Central memory CD8-positive, alpha-beta T cell (primary cell): ENCODE measurements around the gene AMH.

ENCODE experiments used
- ATAC-seq: fragments of 150-1000 bp; cut with Tn5 transposase; replicated peaks from 2 replicates; pipeline ENCODE4 v1.10.0; 2022; ENCODE audit warnings: mild to moderate bottlenecking, moderate FRiP score, moderate number of reproducible peaks; ENCODE audit not compliant: poor library complexity, severe bottlenecking; ENCODE audit errors: extremely low read depth
- DNase-seq, 2 donors: peaks; one replicate each; pipeline ENCODE4 v3.0.0; 2021; ENCODE audit warnings: low spot score in 2 of 2
- H3K27ac Mint-ChIP-seq: one replicate; pipeline ENCODE4 v1.8.0; 2022; ENCODE audit warnings: low read depth, mild to moderate bottlenecking, moderate library complexity, mixed read lengths
- H3K27me3 Mint-ChIP-seq: one replicate; pipeline ENCODE4 v1.8.0; 2022; ENCODE audit warnings: mixed read lengths
- H3K36me3 Mint-ChIP-seq: one replicate; pipeline ENCODE4 v1.8.0; 2022; ENCODE audit warnings: mild to moderate bottlenecking, moderate library complexity, mixed read lengths; ENCODE audit not compliant: insufficient read depth
- H3K4me1 Mint-ChIP-seq: one replicate; pipeline ENCODE4 v1.8.0; 2022; ENCODE audit warnings: mixed read lengths
- H3K4me3 Mint-ChIP-seq: one replicate; pipeline ENCODE4 v1.8.0; 2022; ENCODE audit warnings: mild to moderate bottlenecking, moderate library complexity, mixed read lengths
- H3K9me3 Mint-ChIP-seq: one replicate; pipeline ENCODE4 v1.8.0; 2022; ENCODE audit warnings: mixed read lengths

Gene AMH

DNA sequence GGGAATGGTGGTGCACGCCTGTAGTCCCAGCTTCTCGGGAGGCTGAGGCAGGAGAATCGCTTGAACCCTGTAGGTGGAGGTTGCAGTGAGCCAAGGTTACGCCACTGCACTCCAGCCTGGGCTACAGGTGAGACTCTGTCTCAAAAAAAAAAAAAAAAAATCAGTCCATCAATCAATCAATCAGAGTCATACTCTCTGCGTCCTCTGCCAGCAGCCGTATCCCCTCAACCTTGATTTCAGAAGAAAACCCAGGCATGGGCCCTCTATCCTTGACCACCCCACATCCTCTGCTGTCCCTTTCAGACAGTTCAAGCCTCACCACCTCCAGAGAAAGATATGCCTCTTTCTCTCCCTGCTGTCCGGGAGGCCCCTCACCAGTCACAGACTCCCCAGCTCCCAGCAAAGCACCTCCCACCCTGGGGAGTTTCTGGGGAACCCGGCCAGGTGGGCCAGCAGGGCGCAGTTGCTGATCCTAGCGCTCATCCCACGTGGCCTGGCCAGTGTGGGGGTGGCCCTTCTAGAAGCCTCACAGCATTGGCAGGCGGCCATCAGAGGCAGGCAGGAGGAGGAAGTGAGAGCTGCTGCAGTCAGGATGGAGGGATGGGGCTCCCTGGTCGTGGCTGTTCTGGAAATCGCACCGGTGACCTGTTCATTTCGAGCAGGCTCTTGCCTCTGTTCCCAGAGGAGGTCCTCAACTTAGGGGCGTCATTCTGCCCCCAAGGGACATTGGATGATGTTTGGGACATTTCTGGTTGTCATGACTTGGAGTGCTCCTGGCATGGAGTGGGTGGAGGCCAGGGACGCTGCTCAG lies 17.3 kb downstream of the AMH start:
- Mint-ChIP-seq H3K27me3 (no peaks in the 10 kb centered on the region), H3K9me3 (no peaks in the 10 kb centered on the region), H3K27ac (no peak overlapping the region), H3K4me3 (no peak overlapping the region), H3K36me3 (peaks cover 22% of the 10 kb centered on the region), H3K4me1 (peaks cover 9% of the 10 kb centered on the region)
- ATAC-seq (no peak), DNase-seq (no peak)

DNA sequence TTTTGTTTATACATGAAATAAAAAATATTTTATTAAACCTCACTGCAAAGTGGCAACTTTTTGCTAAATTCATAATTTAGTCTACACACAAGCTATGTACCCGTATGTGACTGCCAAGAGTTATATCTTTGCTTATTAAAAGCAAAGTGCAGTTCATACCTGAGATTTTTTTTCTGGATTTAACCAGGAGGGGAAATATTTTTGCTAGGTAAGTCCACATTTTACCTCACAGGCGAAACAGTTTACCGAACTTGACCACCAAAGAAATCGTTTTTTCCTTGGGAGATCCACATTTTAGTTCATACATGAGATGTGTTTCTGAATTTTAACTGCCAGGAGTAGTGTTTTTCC lies 19.3 kb downstream of the AMH start:
- Mint-ChIP-seq H3K9me3 (no peaks in the 10 kb centered on the region), H3K4me1 (peaks cover 23% of the 10 kb centered on the region), H3K36me3 (peaks cover 42% of the 10 kb centered on the region), H3K27ac (no peak overlapping the region), H3K27me3 (no peaks in the 10 kb centered on the region), H3K4me3 (peak overlapping the region; percentile 92)
- no peak for ATAC-seq
- DNase-seq, result no peak

GRCh38 chr19:2268861-2269243 lies 19.7 kb downstream of the AMH start:
- peaks cover 46% of the 10 kb centered on the region for H3K36me3 Mint-ChIP-seq
- no peaks in the 10 kb centered on the region for H3K27me3 Mint-ChIP-seq
- peak overlapping the region; percentile 92 for H3K4me3 Mint-ChIP-seq
- no peaks in the 10 kb centered on the region for H3K9me3 Mint-ChIP-seq
- H3K4me1 Mint-ChIP-seq, result peaks cover 27% of the 10 kb centered on the region
- H3K27ac Mint-ChIP-seq, result peak overlapping the region; percentile 96
- ATAC-seq (no peak), DNase-seq (no peak)

GRCh38 chr19:2269244-2270156 lies 20.4 kb downstream of the AMH start:
- H3K9me3 Mint-ChIP-seq, result no peaks in the 10 kb centered on the region
- peak overlapping the region; percentile 96 for H3K27ac Mint-ChIP-seq
- ATAC-seq (peak; percentile 76), DNase-seq (peak; percentile 99)
- H3K36me3 Mint-ChIP-seq, result peaks cover 52% of the 10 kb centered on the region
- peaks cover 34% of the 10 kb centered on the region for H3K4me1 Mint-ChIP-seq
- H3K27me3 Mint-ChIP-seq, result no peaks in the 10 kb centered on the region
- peak overlapping the region; percentile 92 for H3K4me3 Mint-ChIP-seq

DNA sequence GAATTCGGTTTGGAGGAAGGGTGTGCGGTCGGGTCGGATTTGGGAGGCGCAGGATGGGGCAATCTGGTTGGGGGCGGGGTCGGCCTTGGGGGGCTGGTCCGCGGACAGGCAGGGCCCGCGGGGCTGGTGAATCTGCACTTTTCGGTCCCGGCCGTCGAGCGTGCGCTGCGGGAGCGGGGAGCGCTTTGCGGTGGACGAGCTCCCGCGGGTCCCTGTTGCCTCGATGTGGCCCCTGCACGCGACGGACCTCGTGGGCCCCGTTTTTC lies 21.0 kb downstream of the AMH start:
- no peak for ATAC-seq
- DNase-seq, result no peak
- Mint-ChIP-seq H3K36me3 (peaks cover 57% of the 10 kb centered on the region), H3K9me3 (no peaks in the 10 kb centered on the region), H3K4me3 (peak overlapping the region; percentile 92), H3K27ac (peak overlapping the region; percentile 96), H3K4me1 (peaks cover 34% of the 10 kb centered on the region), H3K27me3 (no peaks in the 10 kb centered on the region)

- DNase-seq (peak; percentile 49 to 52), ATAC-seq (no peak)
- Mint-ChIP-seq H3K36me3 (peaks cover 59% of the 10 kb centered on the region), H3K27ac (peak overlapping the region; percentile 96), H3K4me3 (peak overlapping the region; percentile 92), H3K4me1 (peaks cover 34% of the 10 kb centered on the region), H3K27me3 (no peaks in the 10 kb centered on the region), H3K9me3 (no peaks in the 10 kb centered on the region)
These were observed 21.5 kb downstream of the AMH start for GRCh38 chr19:2270423-2271233.

GRCh38 chr19:2271234-2272103 lies 22.3 kb downstream of the AMH start:
- peak overlapping the region; percentile 96 for H3K27ac Mint-ChIP-seq
- H3K4me3 Mint-ChIP-seq, result peak overlapping the region; percentile 92
- H3K27me3 Mint-ChIP-seq, result no peaks in the 10 kb centered on the region
- DNase-seq (no peak), ATAC-seq (no peak)
- no peaks in the 10 kb centered on the region for H3K9me3 Mint-ChIP-seq
- peaks cover 31% of the 10 kb centered on the region for H3K4me1 Mint-ChIP-seq
- peaks cover 61% of the 10 kb centered on the region for H3K36me3 Mint-ChIP-seq

DNA sequence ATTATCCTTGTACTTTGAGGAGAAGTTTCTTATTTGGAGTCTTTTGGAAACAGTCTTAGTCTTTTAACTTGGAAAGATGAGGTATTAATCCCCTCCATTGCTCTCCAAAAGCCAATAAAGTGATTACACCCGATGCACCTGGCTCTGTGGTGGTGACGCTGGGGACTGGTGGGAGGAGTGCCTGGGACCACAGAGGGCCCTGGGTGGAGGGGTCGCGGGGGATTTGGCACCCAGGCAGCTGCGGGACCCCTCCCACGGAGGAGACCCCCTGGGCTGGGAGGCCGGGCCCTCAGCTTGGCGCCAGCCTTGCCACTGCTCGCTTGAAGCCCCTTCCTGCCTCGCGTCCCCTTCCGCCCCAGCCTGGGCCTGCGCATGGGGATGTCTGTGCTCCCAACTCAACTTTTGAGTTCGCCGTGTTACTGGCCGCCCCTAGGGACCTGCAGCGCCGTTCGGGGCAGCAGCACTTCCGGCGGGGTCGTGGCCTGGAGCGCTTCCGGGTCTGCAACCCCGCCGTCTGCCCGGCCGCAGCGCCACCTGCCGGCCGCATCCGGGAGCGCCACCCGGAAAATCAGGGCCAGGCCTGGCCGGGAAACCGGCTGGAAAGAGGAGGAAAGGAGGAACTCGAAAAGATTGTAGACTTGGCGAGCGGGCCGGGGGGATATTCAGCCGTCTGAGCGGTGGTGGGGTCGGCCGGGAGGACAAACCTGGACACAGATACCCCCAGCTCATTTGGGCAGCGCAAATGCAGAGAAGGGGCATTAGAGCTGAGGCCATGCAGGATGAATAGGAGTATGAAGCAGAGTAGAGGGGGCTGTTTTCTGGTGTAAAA lies 24.4 kb downstream of the AMH start:
- Mint-ChIP-seq H3K27ac (peak overlapping the region; percentile 96), H3K27me3 (no peaks in the 10 kb centered on the region), H3K4me3 (peak overlapping the region; percentile 92), H3K4me1 (peaks cover 28% of the 10 kb centered on the region), H3K36me3 (peaks cover 76% of the 10 kb centered on the region), H3K9me3 (no peaks in the 10 kb centered on the region)
- peak; percentile 41 for ATAC-seq
- DNase-seq, result peak; percentile 66 to 70

DNA sequence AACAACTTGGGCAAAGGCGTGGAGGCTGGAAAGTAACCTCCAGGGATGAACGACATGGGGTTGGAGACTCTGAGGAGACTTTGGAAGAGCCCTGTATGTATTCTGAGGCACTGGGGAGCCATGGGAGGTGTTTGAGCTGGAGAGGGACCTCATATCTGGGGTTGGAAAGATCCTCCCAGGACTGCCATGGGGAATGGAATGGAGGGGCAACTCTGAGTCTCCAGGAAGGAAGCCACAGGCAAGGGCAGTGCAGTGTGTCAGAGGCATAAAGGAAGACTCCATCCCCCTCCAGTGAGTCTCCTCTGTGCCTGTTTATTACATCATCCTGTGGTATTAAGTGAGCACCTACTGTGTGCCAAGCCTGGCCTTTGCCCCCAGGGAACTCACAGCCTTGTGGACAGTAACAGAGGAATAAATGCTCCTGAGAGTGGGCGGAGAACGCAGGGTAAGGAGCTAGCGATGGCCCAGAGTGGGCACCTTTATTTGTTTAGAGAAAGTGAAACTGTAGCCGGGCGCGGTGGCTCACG lies 25.1 kb downstream of the AMH start:
- Mint-ChIP-seq H3K4me3 (peak overlapping the region; percentile 92), H3K4me1 (peaks cover 28% of the 10 kb centered on the region), H3K9me3 (no peaks in the 10 kb centered on the region), H3K27me3 (no peaks in the 10 kb centered on the region), H3K27ac (peak overlapping the region; percentile 96), H3K36me3 (peaks cover 79% of the 10 kb centered on the region)
- ATAC-seq (no peak), DNase-seq (no peak)

GRCh38 chr19:2274931-2275535 lies 25.9 kb downstream of the AMH start:
- no peak for DNase-seq
- Mint-ChIP-seq H3K4me3 (peak overlapping the region; percentile 92), H3K4me1 (peaks cover 28% of the 10 kb centered on the region), H3K9me3 (no peaks in the 10 kb centered on the region), H3K36me3 (peaks cover 74% of the 10 kb centered on the region), H3K27me3 (no peaks in the 10 kb centered on the region), H3K27ac (peak overlapping the region; percentile 96)
- ATAC-seq, result no peak
